DMS153 treated with DMSO at 0.1 percent for 48 hours (cell line): Measurements from ENCODE around the gene SNAP29.
"Not testable (repeated sequence)": the region's sequence is repeated elsewhere in the genome, so short reads cannot be mapped to it uniquely, and the experiment has no call there.

Experiments used
- DNase-seq: peaks from one replicate; lab custom pipeline; 2025; ENCODE audit not compliant: unreplicated experiment; lab: John Stamatoyannopoulos, UW

Gene SNAP29

DNA sequence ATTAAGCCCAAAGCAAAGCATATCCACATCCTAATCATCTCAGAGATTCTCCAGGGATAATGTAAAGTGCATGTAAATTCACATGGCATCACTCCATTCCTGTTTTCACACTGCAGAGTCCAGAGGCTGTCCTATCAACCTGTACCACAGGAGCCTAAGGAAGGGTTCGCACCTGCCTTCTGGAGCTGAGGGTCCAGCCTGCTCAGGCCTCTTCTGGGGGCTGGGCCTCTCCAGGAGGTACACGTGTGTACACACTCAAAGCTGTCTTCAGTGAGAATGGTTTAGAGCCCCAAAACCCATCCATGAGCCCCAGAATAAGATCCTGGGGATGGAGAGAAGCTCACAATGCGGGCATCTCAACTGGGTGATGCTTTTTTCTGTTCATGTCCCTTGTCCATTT lies 24.1 kb upstream of the SNAP29 start:
- DNase-seq: no peak

DNA sequence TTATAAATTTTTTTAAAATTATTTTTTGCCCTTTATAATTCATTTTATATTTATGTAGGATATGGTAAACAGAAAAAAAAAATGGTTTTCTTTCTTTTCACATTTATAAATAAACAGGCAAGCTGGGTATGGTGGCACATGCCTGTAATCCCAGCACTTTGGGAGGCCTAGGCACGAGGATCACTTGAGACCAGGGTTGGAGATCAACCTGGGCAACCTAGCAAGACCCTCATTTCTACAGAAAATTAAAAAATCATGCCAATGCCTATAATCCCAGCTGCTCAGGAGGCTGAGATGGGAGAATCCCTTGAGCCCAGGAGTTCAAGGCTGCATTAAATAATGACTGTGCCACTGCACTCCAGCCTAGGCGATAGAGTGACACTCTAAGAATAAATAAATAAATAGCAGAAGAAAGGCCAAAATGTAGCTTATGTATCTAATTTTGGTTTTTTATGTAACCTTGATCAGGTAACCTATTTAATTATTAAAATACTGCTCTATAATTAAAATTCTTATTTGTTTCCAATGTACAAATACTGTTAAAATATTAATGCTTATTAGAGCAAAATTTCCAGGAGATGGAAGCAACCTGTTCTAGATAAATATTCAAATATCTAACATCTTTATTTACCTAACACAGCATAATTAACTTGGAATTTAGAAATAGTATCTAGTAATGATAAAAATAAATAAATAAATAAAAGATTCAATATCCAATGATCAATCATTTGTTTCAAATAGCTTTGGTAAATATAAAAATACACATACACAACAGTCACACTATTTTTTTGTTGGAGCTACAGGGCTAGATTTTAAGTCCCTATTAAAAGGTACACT lies 21.6 kb upstream of the SNAP29 start:
- no peak for DNase-seq

DNA sequence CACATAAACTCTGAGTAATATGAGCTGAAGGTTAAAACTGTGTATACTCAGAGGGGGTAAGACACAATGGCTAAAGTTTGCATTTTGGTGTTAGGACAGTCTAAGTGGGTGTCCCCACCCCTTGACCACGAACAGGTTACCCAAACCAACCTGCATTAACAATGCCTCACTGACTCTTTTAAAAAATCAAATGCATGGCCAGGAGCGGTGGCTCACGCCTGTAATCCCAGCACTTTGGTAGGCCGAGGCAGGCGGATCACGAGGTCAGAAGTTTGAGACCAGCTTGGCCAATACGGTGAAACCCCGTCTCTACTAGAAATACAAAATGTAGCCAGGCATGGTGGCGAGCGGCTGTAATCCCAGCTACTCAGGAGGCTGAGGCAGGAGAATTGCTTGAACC lies 19.5 kb upstream of the SNAP29 start:
- not testable (repeated sequence) for DNase-seq

DNA sequence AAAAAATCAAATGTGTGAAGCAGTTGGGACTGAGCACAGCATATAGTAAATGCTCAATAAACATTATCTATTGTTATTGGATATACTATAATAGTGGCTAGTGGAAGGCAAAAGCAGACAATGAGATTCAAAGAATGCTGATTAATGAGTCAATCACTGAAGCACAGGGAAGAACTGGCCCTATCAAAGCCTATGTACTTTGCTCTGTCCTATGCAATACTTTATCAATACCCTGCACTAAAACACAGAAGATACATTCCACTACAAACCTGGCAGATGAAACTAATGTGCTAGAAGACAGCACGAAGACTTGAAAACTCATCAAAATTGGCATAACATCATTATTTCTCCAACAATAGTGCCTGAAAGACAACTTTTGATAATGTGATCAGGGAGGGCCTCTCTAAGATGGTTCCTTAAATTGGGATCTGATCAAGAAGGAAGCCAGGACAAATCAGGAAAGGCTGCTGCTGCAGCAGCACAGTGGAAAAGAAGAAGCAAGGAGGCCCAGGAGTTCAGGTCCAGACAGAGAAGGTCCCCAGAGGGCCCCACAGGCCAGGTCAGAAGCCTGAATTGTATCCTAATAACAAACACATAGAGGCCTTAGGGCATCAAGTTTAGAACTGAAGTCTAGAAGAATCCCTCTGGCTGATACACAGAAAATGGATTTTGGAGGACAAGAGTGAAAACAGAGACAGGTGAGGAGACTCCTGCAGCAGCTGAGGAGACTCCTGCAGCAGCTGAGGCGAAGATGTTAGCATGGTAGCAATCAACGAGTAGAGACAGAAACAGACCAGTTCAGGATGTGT lies 18.8 kb upstream of the SNAP29 start:
- DNase-seq: no peak

DNA sequence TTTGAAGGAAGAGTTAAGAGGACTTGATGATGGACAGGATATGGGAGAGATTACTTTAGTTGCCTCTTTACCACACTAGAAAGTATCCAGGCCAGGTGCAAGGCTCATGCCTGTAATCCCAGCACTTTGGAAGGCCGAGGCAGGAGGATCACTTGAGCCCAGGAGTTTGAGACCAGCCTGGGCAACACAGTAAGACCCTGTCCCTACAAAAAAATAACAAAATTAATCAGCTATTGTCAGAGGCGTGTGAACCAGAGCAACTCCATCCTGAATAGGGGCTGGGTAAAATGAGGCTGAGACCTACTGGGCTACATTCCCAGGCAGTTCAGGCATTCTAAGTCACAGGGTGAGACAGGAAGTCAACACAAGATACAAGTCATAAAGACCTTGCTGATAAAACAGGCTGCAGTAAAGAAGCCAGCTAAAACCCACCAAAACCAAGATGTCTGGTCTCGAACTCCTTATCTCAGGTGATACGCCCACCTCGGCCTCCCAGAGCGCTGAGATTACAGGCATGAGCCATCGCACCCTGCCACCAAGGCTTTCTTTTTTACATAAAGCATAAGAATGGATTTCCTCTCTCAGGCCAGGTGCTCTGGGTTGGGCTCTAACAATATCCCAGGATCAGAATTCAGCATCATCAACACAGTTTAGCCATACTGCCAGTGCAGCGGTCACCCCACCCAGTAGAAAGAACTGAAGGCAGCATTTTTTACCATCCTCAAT lies 18.0 kb upstream of the SNAP29 start:
- DNase-seq: no peak

DNA sequence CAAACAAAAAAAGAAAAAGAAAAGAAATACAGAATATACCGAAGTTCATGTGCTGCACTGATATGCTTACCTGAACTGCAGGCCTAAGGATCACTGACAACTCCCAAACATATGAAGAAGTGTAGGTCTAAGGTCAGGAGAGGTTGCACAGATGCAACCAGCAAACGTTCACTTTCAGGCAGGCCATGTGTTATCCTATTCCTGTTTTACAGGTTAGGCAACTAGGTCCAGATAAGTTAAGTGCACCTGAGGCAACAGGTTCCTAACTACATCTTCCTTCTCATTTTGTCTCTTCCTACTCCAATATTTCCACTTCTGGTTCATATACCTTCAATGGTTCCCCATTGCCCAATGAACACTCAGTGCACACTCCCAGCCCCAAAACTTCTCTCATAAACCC lies 15.3 kb upstream of the SNAP29 start:
- DNase-seq: no peak

DNA sequence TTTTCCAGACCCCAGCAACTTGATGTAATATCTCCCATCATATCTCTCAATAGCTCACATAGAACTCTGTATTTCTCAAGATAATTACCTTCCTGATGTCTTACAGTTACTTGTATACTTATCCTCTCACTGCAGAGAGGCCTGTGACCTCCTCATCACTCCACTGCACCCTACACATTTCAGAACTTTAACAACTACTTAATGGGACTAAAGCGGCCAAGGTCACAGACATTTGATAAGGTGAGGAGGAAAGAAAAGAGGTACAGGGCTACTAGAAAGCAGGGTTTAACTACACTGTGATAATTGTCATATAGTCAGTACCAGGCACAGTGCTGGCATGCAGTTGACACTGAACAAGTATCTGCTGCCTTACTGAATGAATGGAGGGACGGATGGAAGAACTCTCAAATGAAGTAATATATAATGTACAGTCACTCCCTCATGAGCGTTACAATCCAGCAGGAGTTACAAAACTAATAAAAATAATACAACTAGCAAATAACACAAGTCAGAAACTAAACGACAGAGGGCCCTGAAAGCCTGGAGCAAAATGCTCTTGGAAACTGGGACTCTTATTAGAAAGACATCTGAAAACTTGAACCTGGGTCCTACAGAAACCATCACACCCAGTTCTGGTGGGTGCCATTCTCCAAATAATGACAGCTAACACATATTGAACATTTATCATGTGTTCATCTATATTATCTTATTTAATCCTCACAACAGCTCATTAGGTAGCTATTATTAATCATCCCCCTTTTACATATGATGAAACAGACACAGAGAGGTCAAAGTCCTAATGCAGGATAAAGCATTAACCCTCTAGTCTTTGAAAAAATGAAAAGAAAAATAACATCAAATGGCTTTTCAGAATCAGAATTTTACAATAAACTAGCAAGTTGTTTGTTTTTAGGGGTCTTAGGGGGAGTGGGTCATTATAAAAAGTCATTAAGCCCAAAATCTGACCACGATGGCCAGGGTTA lies 14.5 kb upstream of the SNAP29 start:
- DNase-seq: no peak

DNA sequence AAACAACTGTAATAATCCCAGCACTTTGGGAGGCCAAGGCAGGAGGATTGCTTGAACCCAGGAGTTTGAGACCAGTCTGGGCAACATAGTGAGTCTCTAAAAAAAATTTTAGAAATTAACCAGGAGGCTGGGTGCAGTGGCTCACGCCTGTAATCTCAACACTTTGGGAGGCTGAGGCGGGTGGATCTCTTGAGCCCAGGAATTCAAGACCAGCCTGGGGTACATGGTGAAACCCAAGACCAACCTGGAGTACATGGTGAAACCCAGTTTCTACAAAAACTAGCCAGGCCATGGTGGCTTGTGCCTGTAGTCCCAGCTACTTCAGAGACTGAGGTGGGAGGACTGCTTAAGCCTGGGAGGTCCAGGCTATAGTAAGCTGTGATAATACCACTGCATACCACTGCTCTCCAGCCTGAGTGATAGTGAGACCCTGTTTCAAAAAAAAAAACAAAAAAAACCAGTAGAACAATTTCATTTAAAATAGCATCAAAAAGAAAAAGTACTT lies 11.4 kb upstream of the SNAP29 start:
- no peak for DNase-seq

DNA sequence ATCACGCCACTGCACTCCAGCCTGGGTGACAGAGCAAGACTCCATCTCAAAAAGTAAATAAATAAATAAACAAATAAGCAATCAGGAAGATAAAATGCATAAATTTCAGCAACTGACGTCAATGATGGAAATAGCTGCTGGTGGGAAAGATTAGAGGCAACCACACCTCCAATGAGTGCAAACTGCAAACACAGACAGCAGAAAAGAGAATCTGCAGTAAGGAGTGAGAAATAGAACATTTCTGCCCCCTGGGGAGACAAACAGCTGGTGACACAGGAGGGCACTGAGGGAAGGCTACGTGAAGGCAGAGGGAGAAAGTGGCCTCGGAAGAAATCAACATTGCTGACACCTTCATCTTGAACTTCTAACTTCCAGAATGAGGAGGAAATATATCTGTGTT lies 6.7 kb upstream of the SNAP29 start:
- no peak for DNase-seq

DNA sequence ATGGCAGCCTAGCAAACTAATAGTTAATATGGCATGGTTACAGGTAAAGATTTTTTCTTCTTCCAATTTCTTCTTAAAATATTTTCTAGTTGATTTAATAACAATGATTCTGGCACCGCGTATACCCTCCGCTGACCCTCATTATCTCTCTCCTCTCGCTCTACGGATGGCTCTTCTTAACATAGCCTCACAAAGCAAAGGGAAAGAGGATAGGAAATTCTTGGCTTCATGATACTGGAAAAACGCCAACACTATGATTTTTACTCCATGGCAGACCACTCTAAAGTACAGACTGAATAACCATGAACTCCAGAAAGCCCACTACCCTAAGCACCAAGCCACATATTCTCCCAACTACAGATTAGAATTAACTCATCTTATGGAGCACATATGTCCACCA lies 6.3 kb upstream of the SNAP29 start:
- DNase-seq: no peak

DNA sequence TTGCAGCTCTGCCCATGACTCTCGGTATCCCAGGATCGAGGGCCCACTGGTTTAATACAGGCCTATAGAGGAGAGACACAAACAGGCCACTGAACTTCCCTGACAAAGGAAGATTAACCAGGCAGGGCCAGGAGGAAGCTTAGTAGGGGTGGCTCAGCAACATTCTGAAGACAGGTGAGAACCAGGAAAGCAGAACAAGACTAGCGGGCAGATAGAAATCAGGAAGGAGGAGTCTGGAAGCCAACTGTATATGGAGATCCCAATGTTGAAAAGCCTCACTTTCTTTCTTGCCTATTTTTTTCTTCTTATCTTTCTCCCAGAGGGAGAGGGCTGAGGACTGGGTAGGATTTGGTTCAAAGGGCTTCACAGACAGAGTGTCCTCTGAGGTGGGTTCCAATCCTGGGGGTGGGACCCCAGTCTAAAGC lies 5.6 kb upstream of the SNAP29 start:
- no peak for DNase-seq

DNA sequence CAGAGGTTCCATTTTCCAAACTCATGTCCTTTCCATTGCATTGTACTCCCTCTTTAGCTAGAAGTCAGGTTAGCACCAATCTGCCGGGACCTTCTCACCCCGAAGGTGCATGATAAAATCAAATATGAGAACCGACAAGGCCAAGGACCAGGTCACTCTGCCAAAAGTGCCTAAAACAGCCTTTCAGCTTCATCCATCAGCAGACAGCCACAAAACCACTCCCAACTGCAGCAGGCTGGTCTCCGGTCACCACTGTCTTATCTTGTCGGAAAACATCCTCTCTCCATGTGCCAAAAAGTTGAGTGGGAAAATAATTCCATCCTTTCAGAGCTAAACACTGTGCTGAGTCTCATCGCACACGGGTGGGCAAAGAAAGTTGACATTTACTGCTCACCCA lies 1.6 kb upstream of the SNAP29 start:
- no peak for DNase-seq

DNA sequence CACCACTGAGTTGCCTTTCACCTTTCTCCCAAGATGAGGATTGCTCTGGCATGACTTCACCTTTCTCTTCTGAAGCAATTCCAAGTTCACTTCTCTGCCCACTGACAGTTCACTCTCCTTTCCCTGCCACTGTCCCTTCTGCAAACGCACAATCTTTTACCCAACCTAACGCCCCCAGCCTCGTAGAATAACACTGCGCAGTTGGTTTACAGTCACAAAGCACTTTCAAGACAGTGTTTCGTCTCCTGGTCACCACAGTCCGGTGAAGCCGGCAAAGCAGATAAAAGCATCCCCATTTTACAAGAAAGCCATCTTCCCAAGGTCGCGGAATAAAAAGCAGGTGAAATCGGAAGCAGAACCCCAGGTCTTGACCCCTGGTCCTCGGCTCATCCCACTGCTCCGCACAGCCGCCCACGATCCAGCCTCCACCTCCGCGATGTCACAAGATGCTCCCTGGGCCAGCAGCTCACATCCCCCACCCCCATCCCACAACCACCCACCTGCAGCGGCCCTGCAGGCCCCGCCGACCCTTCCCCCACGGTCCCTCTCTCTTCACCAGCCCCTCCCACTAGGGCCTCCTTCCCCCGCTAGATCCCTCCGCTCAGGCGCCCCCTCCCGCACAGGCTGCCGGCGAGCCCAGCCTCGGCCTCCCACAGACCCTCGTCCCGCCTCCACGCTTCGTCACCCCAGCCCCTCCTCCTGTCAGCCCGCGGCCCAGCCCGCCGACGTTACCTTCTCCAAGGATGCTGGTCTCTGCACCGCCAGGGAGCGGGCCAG lies 781 bp upstream of the SNAP29 start:
- DNase-seq: peak; percentile 48

DNA sequence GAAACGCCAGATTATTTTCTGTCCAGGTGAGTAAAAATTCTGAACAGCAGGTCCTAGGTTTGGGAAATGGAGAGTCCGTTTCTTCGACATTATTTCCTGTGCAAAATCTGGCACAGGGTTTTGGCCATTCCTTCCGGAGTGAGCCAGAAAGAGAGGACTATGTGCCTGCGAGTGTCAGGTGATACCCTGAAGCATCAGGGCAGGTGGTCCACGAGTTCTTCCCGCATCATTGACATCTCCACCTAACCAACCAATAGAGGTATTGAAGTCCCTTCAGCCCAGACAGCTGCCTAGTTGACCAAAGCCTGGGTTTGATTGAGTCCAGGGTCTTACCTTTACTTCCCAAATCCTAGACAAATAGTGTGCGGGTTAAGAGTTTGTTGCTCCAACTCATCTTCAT lies 808 bp downstream of the SNAP29 start:
- no peak for DNase-seq

DNA sequence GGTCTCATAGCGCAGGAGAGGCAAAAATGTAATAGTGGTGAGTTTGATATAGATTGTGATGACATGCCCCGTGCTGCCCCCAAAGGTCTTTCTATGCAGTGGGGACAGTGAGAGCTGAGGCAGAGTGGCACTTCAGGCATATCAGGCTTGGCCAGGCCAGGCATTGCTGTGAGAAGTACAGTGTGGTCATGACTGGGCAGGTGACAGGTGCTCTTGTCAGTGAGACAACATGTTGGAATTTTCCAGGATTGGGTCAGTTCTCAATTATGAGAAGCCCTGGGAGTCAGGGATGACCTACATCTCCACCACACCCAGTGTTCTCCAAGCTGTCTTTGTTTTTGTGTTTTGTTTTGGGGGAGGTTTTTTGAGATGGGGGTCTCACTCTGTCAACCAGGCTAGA lies 3.7 kb downstream of the SNAP29 start:
- DNase-seq: no peak

DNA sequence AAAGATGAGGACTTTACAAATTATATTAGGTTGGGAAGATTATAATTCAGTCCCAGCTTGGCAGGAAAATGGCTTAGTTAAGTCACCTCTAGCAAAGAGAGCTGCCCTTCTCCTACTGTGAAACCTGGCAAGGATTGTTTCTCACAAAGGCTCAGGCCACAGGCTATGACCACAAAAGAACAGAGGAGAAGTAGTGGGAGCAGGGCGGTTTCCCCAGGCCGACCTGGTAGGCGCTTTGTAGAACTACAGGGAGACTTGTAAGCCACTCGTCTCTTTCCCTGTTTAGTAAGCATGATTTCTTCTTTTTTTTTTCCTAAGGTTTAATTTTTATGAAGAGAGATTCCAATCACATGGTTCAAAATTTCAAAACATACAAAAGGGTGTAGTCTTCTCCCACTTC lies 4.6 kb downstream of the SNAP29 start:
- DNase-seq: no peak

DNA sequence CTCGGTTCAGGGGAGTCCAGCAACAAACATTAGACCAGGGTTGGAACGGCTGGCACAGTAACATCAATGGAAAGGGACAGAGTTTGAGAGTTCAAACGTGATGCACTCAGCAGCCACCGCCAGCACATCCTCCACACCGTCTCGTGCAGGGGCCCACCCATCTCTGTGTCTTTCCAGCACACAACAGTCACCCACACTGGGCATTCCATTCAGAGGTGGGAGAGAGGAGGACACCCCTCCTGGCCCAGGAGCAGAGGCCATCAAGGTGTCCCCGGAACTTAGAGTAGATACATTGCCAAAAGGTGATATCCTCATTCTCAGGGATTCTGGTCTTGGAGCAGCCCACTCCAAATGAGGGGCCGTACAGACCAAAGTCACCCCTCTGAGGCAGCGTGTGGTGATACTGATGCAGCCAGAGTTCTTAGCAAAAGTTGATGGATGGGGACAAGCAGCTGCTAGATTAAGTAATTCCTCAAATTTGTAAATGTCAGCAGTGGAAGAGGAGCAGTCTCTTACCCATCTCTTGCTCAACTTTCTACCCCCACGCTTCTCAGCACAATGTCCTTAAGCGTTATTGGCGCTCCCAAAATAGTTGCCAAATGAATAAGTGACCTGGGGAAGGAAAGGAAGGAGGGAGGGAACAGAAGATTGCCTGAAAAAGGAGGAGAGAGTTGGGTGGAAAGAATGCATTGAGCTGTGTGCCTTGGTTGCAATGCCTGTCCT lies 5.5 kb downstream of the SNAP29 start:
- DNase-seq: no peak

DNA sequence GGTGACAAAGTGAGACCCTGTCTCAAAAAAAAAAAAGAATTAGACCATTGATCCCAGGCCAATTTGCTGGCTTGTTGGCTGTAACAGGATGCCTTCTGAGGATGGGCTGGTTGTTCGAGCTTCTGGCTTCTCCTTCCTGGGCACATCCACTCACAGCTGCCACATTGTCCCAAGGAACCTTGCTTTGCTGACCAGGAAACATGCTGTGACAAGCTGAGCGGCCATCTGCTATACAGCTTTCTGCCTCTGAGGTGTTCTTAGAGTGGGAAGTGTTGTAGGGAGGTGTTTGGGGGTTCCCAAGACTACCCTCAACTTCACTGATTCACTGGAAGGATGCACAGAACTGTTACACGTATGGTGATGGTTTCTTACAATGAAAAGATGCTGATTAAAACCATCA lies 6.5 kb downstream of the SNAP29 start:
- DNase-seq: no peak

DNA sequence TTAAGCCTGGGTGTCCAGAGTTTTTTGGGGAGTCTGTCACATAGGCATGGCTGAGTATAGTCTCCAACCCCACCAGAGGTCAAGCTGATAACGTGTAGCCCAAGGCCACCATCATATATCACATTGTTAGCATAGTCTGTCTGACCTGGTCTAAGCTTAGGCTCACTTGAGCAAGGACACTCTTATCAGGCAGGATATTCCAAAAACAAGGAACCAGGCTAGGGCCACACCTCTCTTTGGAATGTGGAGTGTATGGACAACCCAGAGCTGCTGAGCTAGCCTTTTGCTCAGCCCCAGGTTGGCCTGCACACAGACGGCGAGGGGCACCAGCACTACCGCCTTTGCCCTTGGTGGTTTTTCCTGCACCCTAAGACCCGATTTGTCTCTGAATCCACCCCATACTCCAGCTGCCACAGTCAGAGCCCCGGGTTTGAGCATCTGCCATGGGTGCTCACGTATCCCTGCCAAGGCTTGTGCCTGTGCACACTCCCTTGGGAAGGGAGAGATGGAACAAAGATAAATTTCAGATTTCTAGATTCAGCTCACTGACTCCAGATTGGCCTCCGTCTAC lies 7.2 kb downstream of the SNAP29 start:
- no peak for DNase-seq
